ENCODE measurements around the gene LPCAT4. TPM values are rescaled to one million over a fixed set of nuclear protein-coding genes. Genes with fewer than 3 reads are reported as not detected.
"Not testable (repeated sequence)": the region's sequence is repeated elsewhere in the genome, so short reads cannot be mapped to it uniquely, and the experiment has no call there.

LPCAT4 gene
- total and polyA plus RNA-seq, 9 of the 15 experiments (the other 6 are each of a cell fraction or from before 2014, with no cell fraction given), result 7.3 to 34.3 (median 14.4) TPM

- H3K9ac ChIP-seq (ENCODE audit: insufficient read depth in 1 of 2, low read depth in 2 of 2, low read length in 2 of 2); H3K79me2 ChIP-seq (ENCODE audit: control insufficient read depth, insufficient read depth, low read length); H3K27me3 ChIP-seq (ENCODE audit: control insufficient read depth in 2 of 2, insufficient read depth in 2 of 2, low read length in 2 of 2); BruUV-seq (replicated peaks); H3K27ac ChIP-seq (ENCODE audit: extremely low read depth, low read depth, low read length); H3K36me3 ChIP-seq (ENCODE audit: control insufficient read depth, insufficient read depth, low read length); POLR2A ChIA-PET; DNase-seq (ENCODE audit: extremely low read depth in 1 of 4, low spot score in 3 of 4); CTCF ChIA-PET (ENCODE audit: low intra/inter-chr PET ratio); H3K9me3 ChIP-seq (replicated peaks; ENCODE audit: control insufficient read depth, insufficient read depth, low read depth, low read length); intact Hi-C loops (cut with micrococcal nuclease); ATAC-seq; H3K4me2 ChIP-seq (ENCODE audit: insufficient read depth, low read length); H3K9me1 ChIP-seq (ENCODE audit: control insufficient read depth, insufficient read depth, low read length); H3K4me3 ChIP-seq; FAIRE-seq; H2AFZ ChIP-seq (ENCODE audit: low read depth, low read length); H3K4me1 ChIP-seq (replicated peaks in 1 of 2; ENCODE audit: control insufficient read depth in 2 of 2, insufficient read depth in 2 of 2, low read length in 2 of 2); in situ Hi-C loops (cut with MboI); H4K20me1 ChIP-seq (replicated peaks; ENCODE audit: control insufficient read depth, insufficient read depth, low read length): not testable (repeated sequence)
- no CpG with 5 or more reads among the region's 2 CpGs for WGBS (ENCODE audit: insufficient coverage, low coverage, missing lambda C conversion rate)
Observed at GRCh38 chr15:34392981-34393380, 26.0 kb upstream of the LPCAT4 start.

- H3K36me3 ChIP-seq (ENCODE audit: control insufficient read depth, insufficient read depth, low read length); H3K4me1 ChIP-seq (replicated peaks in 1 of 2; ENCODE audit: control insufficient read depth in 2 of 2, insufficient read depth in 2 of 2, low read length in 2 of 2); H2AFZ ChIP-seq (ENCODE audit: low read depth, low read length); H3K9ac ChIP-seq (ENCODE audit: insufficient read depth in 1 of 2, low read depth in 2 of 2, low read length in 2 of 2); H3K4me3 ChIP-seq; H3K27ac ChIP-seq (ENCODE audit: extremely low read depth, low read depth, low read length); H3K9me3 ChIP-seq (replicated peaks; ENCODE audit: control insufficient read depth, insufficient read depth, low read depth, low read length); CTCF ChIA-PET (ENCODE audit: low intra/inter-chr PET ratio); H3K4me2 ChIP-seq (ENCODE audit: insufficient read depth, low read length); intact Hi-C loops (cut with micrococcal nuclease); H4K20me1 ChIP-seq (replicated peaks; ENCODE audit: control insufficient read depth, insufficient read depth, low read length); POLR2A ChIA-PET; H3K9me1 ChIP-seq (ENCODE audit: control insufficient read depth, insufficient read depth, low read length); DNase-seq (ENCODE audit: extremely low read depth in 1 of 4, low spot score in 3 of 4); H3K27me3 ChIP-seq (ENCODE audit: control insufficient read depth in 2 of 2, insufficient read depth in 2 of 2, low read length in 2 of 2); BruUV-seq (replicated peaks); H3K79me2 ChIP-seq (ENCODE audit: control insufficient read depth, insufficient read depth, low read length): not testable (repeated sequence)
- peak; percentile 94 for FAIRE-seq
- ATAC-seq, result peak; percentile 92
- no CpG with 5 or more reads among the region's 16 CpGs for WGBS (ENCODE audit: insufficient coverage, low coverage, missing lambda C conversion rate)
- in situ Hi-C loops (cut with MboI), result loop anchor here (10.0 kb wide), 1 partner anchor 125 kb away; no protein-coding TSS in a partner anchor
Observed at GRCh38 chr15:34389594-34390086, 22.6 kb upstream of the LPCAT4 start.

- H3K79me2 ChIP-seq (ENCODE audit: control insufficient read depth, insufficient read depth, low read length); FAIRE-seq; H3K4me2 ChIP-seq (ENCODE audit: insufficient read depth, low read length); H3K9ac ChIP-seq (ENCODE audit: insufficient read depth in 1 of 2, low read depth in 2 of 2, low read length in 2 of 2); DNase-seq (ENCODE audit: extremely low read depth in 1 of 4, low spot score in 3 of 4); H3K9me3 ChIP-seq (replicated peaks; ENCODE audit: control insufficient read depth, insufficient read depth, low read depth, low read length); H2AFZ ChIP-seq (ENCODE audit: low read depth, low read length); intact Hi-C loops (cut with micrococcal nuclease); CTCF ChIA-PET (ENCODE audit: low intra/inter-chr PET ratio); H3K4me1 ChIP-seq (replicated peaks in 1 of 2; ENCODE audit: control insufficient read depth in 2 of 2, insufficient read depth in 2 of 2, low read length in 2 of 2); POLR2A ChIA-PET; BruUV-seq (replicated peaks); H3K4me3 ChIP-seq; ATAC-seq; H3K9me1 ChIP-seq (ENCODE audit: control insufficient read depth, insufficient read depth, low read length); H4K20me1 ChIP-seq (replicated peaks; ENCODE audit: control insufficient read depth, insufficient read depth, low read length); H3K27ac ChIP-seq (ENCODE audit: extremely low read depth, low read depth, low read length); H3K27me3 ChIP-seq (ENCODE audit: control insufficient read depth in 2 of 2, insufficient read depth in 2 of 2, low read length in 2 of 2): not testable (repeated sequence)
- WGBS (ENCODE audit: insufficient coverage, low coverage, missing lambda C conversion rate), result no CpG with 5 or more reads among the region's 19 CpGs
- in situ Hi-C loops (cut with MboI), result loop anchor here (10.0 kb wide), 1 partner anchor 133 kb away; no protein-coding TSS in a partner anchor
- H3K36me3 ChIP-seq (ENCODE audit: control insufficient read depth, insufficient read depth, low read length), result peaks cover 10% of the 10 kb centered on the region; the same call in 1 of the 3 replicates
Observed at GRCh38 chr15:34381829-34382521, 15.0 kb upstream of the LPCAT4 start.

- in situ Hi-C loops (cut with MboI), result loop anchor here (10.0 kb wide), 1 partner anchor 134 kb away; no protein-coding TSS in a partner anchor
- H3K79me2 ChIP-seq (ENCODE audit: control insufficient read depth, insufficient read depth, low read length); H4K20me1 ChIP-seq (replicated peaks; ENCODE audit: control insufficient read depth, insufficient read depth, low read length); H3K4me3 ChIP-seq; BruUV-seq (replicated peaks); H3K4me1 ChIP-seq (replicated peaks in 1 of 2; ENCODE audit: control insufficient read depth in 2 of 2, insufficient read depth in 2 of 2, low read length in 2 of 2); H3K9ac ChIP-seq (ENCODE audit: insufficient read depth in 1 of 2, low read depth in 2 of 2, low read length in 2 of 2); H3K27me3 ChIP-seq (ENCODE audit: control insufficient read depth in 2 of 2, insufficient read depth in 2 of 2, low read length in 2 of 2); H3K27ac ChIP-seq (ENCODE audit: extremely low read depth, low read depth, low read length); H3K9me3 ChIP-seq (replicated peaks; ENCODE audit: control insufficient read depth, insufficient read depth, low read depth, low read length); FAIRE-seq; H3K9me1 ChIP-seq (ENCODE audit: control insufficient read depth, insufficient read depth, low read length); CTCF ChIA-PET (ENCODE audit: low intra/inter-chr PET ratio); POLR2A ChIA-PET; ATAC-seq; H2AFZ ChIP-seq (ENCODE audit: low read depth, low read length); intact Hi-C loops (cut with micrococcal nuclease); DNase-seq (ENCODE audit: extremely low read depth in 1 of 4, low spot score in 3 of 4); H3K4me2 ChIP-seq (ENCODE audit: insufficient read depth, low read length): not testable (repeated sequence)
- WGBS (ENCODE audit: insufficient coverage, low coverage, missing lambda C conversion rate), result 82% methylated on average over 3 of the region's 4 CpGs
- peaks cover 10% of the 10 kb centered on the region; the same call in 1 of the 3 replicates for H3K36me3 ChIP-seq (ENCODE audit: control insufficient read depth, insufficient read depth, low read length)
Observed at GRCh38 chr15:34380491-34380890, 13.5 kb upstream of the LPCAT4 start.

Data from K562 (cell line).